ENCODE measurements around the gene ELAVL1.
A peak's percentile ranks its signal among the peaks of the same experiment; 100 is the strongest.

ELAVL1 gene

GRCh38 chr19:7926021-7926726 lies 79.3 kb downstream of the ELAVL1 start, which contains the start of gene CTXN1:
TSS of gene CTXN1 (minus strand) at chr19:7926135. CDS start at chr19:7925538, 597 bp downstream.
- Histone ChIP-seq H3K27me3 (ENCODE audit: insufficient read depth, low read length) (no peaks in the 10 kb centered on the region), H3K4me1 (ENCODE audit: control insufficient read depth, insufficient read depth, low read length, unreplicated experiment) (peaks cover 28% of the 10 kb centered on the region), H3K36me3 (ENCODE audit: insufficient read depth, low read length) (no peaks in the 10 kb centered on the region), H3K4me3 (ENCODE audit: low read depth, low read length) (peak within 1 kb of the TSS; percentile 74), H3K79me2 (ENCODE audit: control insufficient read depth, insufficient read depth, low read length, unreplicated experiment) (peaks cover 9% of the 10 kb centered on the region), H2AFZ (ENCODE audit: low read length, unreplicated experiment) (no peak within 1 kb of the TSS), H3K27ac (ENCODE audit: low read depth, low read length) (no peak within 1 kb of the TSS)

- Histone ChIP-seq H2AFZ (ENCODE audit: low read length, unreplicated experiment) (no peak overlapping the region), H3K27ac (ENCODE audit: low read depth, low read length) (no peak overlapping the region)
Observed at GRCh38 chr19:7925171-7925851, 80.1 kb downstream of the ELAVL1 start.

GRCh38 chr19:7924651-7925170 lies 80.7 kb downstream of the ELAVL1 start:
- no peak overlapping the region for H3K27ac ChIP-seq (ENCODE audit: low read depth, low read length)

More at GRCh38 chr19:7925171-7925851, 80.1 kb downstream of the ELAVL1 start:
- Histone ChIP-seq H3K4me3 (ENCODE audit: low read depth, low read length) (peak overlapping the region; percentile 74), H3K27me3 (ENCODE audit: insufficient read depth, low read length) (no peaks in the 10 kb centered on the region), H3K36me3 (ENCODE audit: insufficient read depth, low read length) (no peaks in the 10 kb centered on the region), H3K4me1 (ENCODE audit: control insufficient read depth, insufficient read depth, low read length, unreplicated experiment) (peaks cover 28% of the 10 kb centered on the region), H3K79me2 (ENCODE audit: control insufficient read depth, insufficient read depth, low read length, unreplicated experiment) (peaks cover 9% of the 10 kb centered on the region)

GRCh38 chr19:7924241-7924640 lies 81.2 kb downstream of the ELAVL1 start:
- peaks cover 9% of the 10 kb centered on the region for H3K79me2 ChIP-seq (ENCODE audit: control insufficient read depth, insufficient read depth, low read length, unreplicated experiment)
- H2AFZ ChIP-seq (ENCODE audit: low read length, unreplicated experiment): no peak overlapping the region
- peaks cover 28% of the 10 kb centered on the region for H3K4me1 ChIP-seq (ENCODE audit: control insufficient read depth, insufficient read depth, low read length, unreplicated experiment)
- H3K4me3 ChIP-seq (ENCODE audit: low read depth, low read length): no peak overlapping the region
- H3K36me3 ChIP-seq (ENCODE audit: insufficient read depth, low read length): no peaks in the 10 kb centered on the region
- H3K27me3 ChIP-seq (ENCODE audit: insufficient read depth, low read length): no peaks in the 10 kb centered on the region
- H3K27ac ChIP-seq (ENCODE audit: low read depth, low read length): no peak overlapping the region

More at GRCh38 chr19:7924651-7925170, 80.7 kb downstream of the ELAVL1 start:
- Histone ChIP-seq H3K4me1 (ENCODE audit: control insufficient read depth, insufficient read depth, low read length, unreplicated experiment) (peaks cover 31% of the 10 kb centered on the region), H3K4me3 (ENCODE audit: low read depth, low read length) (peak overlapping the region; percentile 74), H3K79me2 (ENCODE audit: control insufficient read depth, insufficient read depth, low read length, unreplicated experiment) (peaks cover 9% of the 10 kb centered on the region), H3K36me3 (ENCODE audit: insufficient read depth, low read length) (no peaks in the 10 kb centered on the region), H2AFZ (ENCODE audit: low read length, unreplicated experiment) (no peak overlapping the region), H3K27me3 (ENCODE audit: insufficient read depth, low read length) (no peaks in the 10 kb centered on the region)

GRCh38 chr19:7923295-7924191 lies 81.9 kb downstream of the ELAVL1 start:
- Histone ChIP-seq H3K79me2 (ENCODE audit: control insufficient read depth, insufficient read depth, low read length, unreplicated experiment) (peaks cover 9% of the 10 kb centered on the region), H3K4me1 (ENCODE audit: control insufficient read depth, insufficient read depth, low read length, unreplicated experiment) (peaks cover 23% of the 10 kb centered on the region), H3K36me3 (ENCODE audit: insufficient read depth, low read length) (no peaks in the 10 kb centered on the region), H3K4me3 (ENCODE audit: low read depth, low read length) (no peak overlapping the region), H3K27ac (ENCODE audit: low read depth, low read length) (no peak overlapping the region), H3K27me3 (ENCODE audit: insufficient read depth, low read length) (no peaks in the 10 kb centered on the region), H2AFZ (ENCODE audit: low read length, unreplicated experiment) (no peak overlapping the region)

GRCh38 chr19:7922836-7923195 lies 82.6 kb downstream of the ELAVL1 start:
- no peaks in the 10 kb centered on the region for H3K27me3 ChIP-seq (ENCODE audit: insufficient read depth, low read length)
- peaks cover 15% of the 10 kb centered on the region for H3K4me1 ChIP-seq (ENCODE audit: control insufficient read depth, insufficient read depth, low read length, unreplicated experiment)
- H2AFZ ChIP-seq (ENCODE audit: low read length, unreplicated experiment): no peak overlapping the region
- H3K36me3 ChIP-seq (ENCODE audit: insufficient read depth, low read length): no peaks in the 10 kb centered on the region
- H3K27ac ChIP-seq (ENCODE audit: low read depth, low read length): no peak overlapping the region
- H3K79me2 ChIP-seq (ENCODE audit: control insufficient read depth, insufficient read depth, low read length, unreplicated experiment): peaks cover 9% of the 10 kb centered on the region
- H3K4me3 ChIP-seq (ENCODE audit: low read depth, low read length): no peak overlapping the region

GRCh38 chr19:7921967-7922835 lies 83.2 kb downstream of the ELAVL1 start:
- peaks cover 9% of the 10 kb centered on the region for H3K79me2 ChIP-seq (ENCODE audit: control insufficient read depth, insufficient read depth, low read length, unreplicated experiment)
- H3K4me1 ChIP-seq (ENCODE audit: control insufficient read depth, insufficient read depth, low read length, unreplicated experiment): peaks cover 14% of the 10 kb centered on the region
- no peak overlapping the region for H3K27ac ChIP-seq (ENCODE audit: low read depth, low read length)

GRCh38 chr19:7921302-7921966 lies 84.0 kb downstream of the ELAVL1 start:
- Histone ChIP-seq H2AFZ (ENCODE audit: low read length, unreplicated experiment) (peak overlapping the region; percentile 38), H3K79me2 (ENCODE audit: control insufficient read depth, insufficient read depth, low read length, unreplicated experiment) (peaks cover 9% of the 10 kb centered on the region), H3K4me3 (ENCODE audit: low read depth, low read length) (peak overlapping the region; percentile 85), H3K36me3 (ENCODE audit: insufficient read depth, low read length) (no peaks in the 10 kb centered on the region), H3K27me3 (ENCODE audit: insufficient read depth, low read length) (no peaks in the 10 kb centered on the region), H3K27ac (ENCODE audit: low read depth, low read length) (peak overlapping the region; percentile 85), H3K4me1 (ENCODE audit: control insufficient read depth, insufficient read depth, low read length, unreplicated experiment) (peaks cover 14% of the 10 kb centered on the region)

More at GRCh38 chr19:7921967-7922835, 83.2 kb downstream of the ELAVL1 start:
- Histone ChIP-seq H3K4me3 (ENCODE audit: low read depth, low read length) (peak overlapping the region; percentile 85), H3K27me3 (ENCODE audit: insufficient read depth, low read length) (no peaks in the 10 kb centered on the region), H3K36me3 (ENCODE audit: insufficient read depth, low read length) (no peaks in the 10 kb centered on the region), H2AFZ (ENCODE audit: low read length, unreplicated experiment) (no peak overlapping the region)

- Histone ChIP-seq H3K4me3 (ENCODE audit: low read depth, low read length) (peak overlapping the region; percentile 95), H2AFZ (ENCODE audit: low read length, unreplicated experiment) (peak overlapping the region; percentile 38), H3K27me3 (ENCODE audit: insufficient read depth, low read length) (no peaks in the 10 kb centered on the region), H3K4me1 (ENCODE audit: control insufficient read depth, insufficient read depth, low read length, unreplicated experiment) (peaks cover 14% of the 10 kb centered on the region), H3K79me2 (ENCODE audit: control insufficient read depth, insufficient read depth, low read length, unreplicated experiment) (peaks cover 9% of the 10 kb centered on the region), H3K27ac (ENCODE audit: low read depth, low read length) (peak overlapping the region; percentile 85), H3K36me3 (ENCODE audit: insufficient read depth, low read length) (no peaks in the 10 kb centered on the region)
Observed at GRCh38 chr19:7920519-7921301, 84.7 kb downstream of the ELAVL1 start.
